Smooth muscle cell (in vitro differentiated cells): ENCODE data around the gene TSC22D1. TPM values are rescaled to one million over a fixed set of nuclear protein-coding genes. Genes with fewer than 3 reads are reported as not detected.
"Not testable (repeated sequence)": the region's sequence is repeated elsewhere in the genome, so short reads cannot be mapped to it uniquely, and the experiment has no call there.

Experiments
- DNase-seq: peaks from one replicate; lab custom pipeline; 2025; ENCODE audit not compliant: unreplicated experiment; lab: John Stamatoyannopoulos, UW
- H2AFZ ChIP-seq: fragments of 200-600 bp; sonication (generic); 2 replicates; pipeline ENCODE4 v1.6.0; 2016; ENCODE audit warnings: antibody characterized with exemption, low read depth, mild to moderate bottlenecking
- H3F3A ChIP-seq: fragments of 200-600 bp; sonication (generic); 2 replicates; pipeline ENCODE4 v1.6.0; 2017; ENCODE audit warnings: antibody characterized with exemption, low read depth
- H3K27ac ChIP-seq: fragments of 200-600 bp; sonication (generic); 2 replicates; pipeline ENCODE4 v1.5.1; 2016; ENCODE audit warnings: low read depth, mild to moderate bottlenecking
- H3K27me3 ChIP-seq: fragments of 200-600 bp; sonication (generic); 2 replicates; pipeline ENCODE4 v1.6.1; 2016; ENCODE audit warnings: low read depth, mild to moderate bottlenecking
- H3K36me3 ChIP-seq: fragments of 200-600 bp; sonication (generic); 2 replicates; pipeline ENCODE4 v1.5.1; 2016; ENCODE audit warnings: low read depth
- H3K4me1 ChIP-seq: fragments of 200-600 bp; sonication (generic); 2 replicates; pipeline ENCODE4 v1.5.1; 2016; ENCODE audit warnings: low read depth
- H3K4me2 ChIP-seq: fragments of 200-600 bp; sonication (generic); 2 replicates; pipeline ENCODE4 v1.6.0; 2016; ENCODE audit warnings: mild to moderate bottlenecking
- H3K4me3 ChIP-seq: fragments of 200-600 bp; sonication (generic); 2 replicates; pipeline ENCODE4 v1.5.1; 2016; ENCODE audit warnings: mild to moderate bottlenecking
- H3K79me2 ChIP-seq: fragments of 200-600 bp; sonication (generic); 2 replicates; pipeline ENCODE4 v1.6.0; 2016; ENCODE audit warnings: low read depth, mild to moderate bottlenecking
- H3K9ac ChIP-seq: fragments of 200-600 bp; sonication (generic); 2 replicates; pipeline ENCODE4 v1.6.0; 2016; ENCODE audit warnings: low read depth
- H3K9me3 ChIP-seq: fragments of 200-600 bp; sonication (generic); replicated peaks from 2 replicates; pipeline ENCODE4 v1.5.1; 2016; ENCODE audit warnings: low read depth
- H4K20me1 ChIP-seq: fragments of 200-600 bp; sonication (generic); 2 replicates; pipeline ENCODE4 v1.6.0; 2016; ENCODE audit warnings: low read depth
- CTCF ChIP-seq: fragments of 200-600 bp; sonication (generic); IDR thresholded peaks from 2 replicates; pipeline ENCODE4 v1.5.1; 2017; ENCODE audit warnings: borderline replicate concordance, mild to moderate bottlenecking, antibody characterized with exemption; ENCODE audit not compliant: insufficient read depth, poor library complexity, severe bottlenecking
- WGBS: methylation state at CpG from one replicate; pipeline ENCODE4 v1.1.7; 2016; ENCODE audit warnings: low lambda C conversion rate; 5-methylcytosine and 5-hydroxymethylcytosine counted together
- polyA plus RNA-seq: library from polyadenylated mRNA; unstranded; fragments of >200 nt; fragmentation: Nextera tagmentation; extraction: Ambion mirVana; gene quantifications from 2 replicates; pipeline ENCODE4 v1.2.1, GENCODE V29; 2016
- total RNA-seq: library from RNA; depleted of rRNA; stranded (reverse); fragments of >200 nt; gene quantifications from 2 replicates; pipeline ENCODE4 v1.2.3, GENCODE V29; 2014

The TSC22D1 gene
- total and polyA plus RNA-seq, 2 experiments from 2014 or later = 117 to 159 TPM

- no peak for DNase-seq
- no peak overlapping the region for H3K4me3 ChIP-seq
- H3K79me2 ChIP-seq = no peaks in the 10 kb centered on the region
- H3K4me2 ChIP-seq = no peak overlapping the region
- no peak overlapping the region for H3K27ac ChIP-seq
- H3K4me1 ChIP-seq = no peaks in the 10 kb centered on the region
- H3K9ac ChIP-seq = no peak overlapping the region
- 72% methylated on average over 2 of the region's 2 CpGs for WGBS
- no peak overlapping the region for H2AFZ ChIP-seq
- H3K36me3 ChIP-seq = no peaks in the 10 kb centered on the region
- H4K20me1 ChIP-seq = no peaks in the 10 kb centered on the region
- no peaks in the 10 kb centered on the region for H3K9me3 ChIP-seq
- H3F3A ChIP-seq = no peaks in the 10 kb centered on the region
- no peak for TF ChIP-seq CTCF
- no peaks in the 10 kb centered on the region for H3K27me3 ChIP-seq
Observed at GRCh38 chr13:44516771-44517170, 59.4 kb downstream of the TSC22D1 start.

DNA sequence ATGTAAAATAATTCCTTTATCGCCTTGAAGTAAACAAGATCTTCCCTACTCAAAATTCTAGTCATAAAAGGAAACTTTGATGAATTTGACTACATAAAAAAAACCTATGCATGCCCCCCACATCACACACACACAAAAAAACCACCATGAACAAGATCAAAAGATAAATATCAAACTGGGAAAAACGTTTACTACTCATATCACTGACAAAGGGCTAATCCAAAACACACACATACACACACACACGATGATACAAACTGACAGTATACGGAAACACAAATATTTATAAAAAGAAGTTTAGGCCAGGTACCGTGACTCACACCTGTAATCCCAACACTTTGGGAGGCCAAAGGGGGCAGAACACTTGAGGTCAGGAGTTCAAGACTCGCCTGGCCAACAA, 61.9 kb downstream of the TSC22D1 start:
- no peaks in the 10 kb centered on the region for H3K27me3 ChIP-seq
- no peaks in the 10 kb centered on the region for H4K20me1 ChIP-seq
- 90% methylated on average over 6 of the region's 6 CpGs for WGBS
- no peak for TF ChIP-seq CTCF
- H3K9me3 ChIP-seq = no peaks in the 10 kb centered on the region
- H2AFZ ChIP-seq = no peak overlapping the region
- DNase-seq = no peak
- no peak overlapping the region for H3K4me2 ChIP-seq
- no peak overlapping the region for H3K4me3 ChIP-seq
- no peak overlapping the region for H3K27ac ChIP-seq
- no peaks in the 10 kb centered on the region for H3K4me1 ChIP-seq
- H3K79me2 ChIP-seq = no peaks in the 10 kb centered on the region
- no peaks in the 10 kb centered on the region for H3K36me3 ChIP-seq
- H3F3A ChIP-seq = no peaks in the 10 kb centered on the region
- no peak overlapping the region for H3K9ac ChIP-seq

- not testable (repeated sequence) for H3K4me2 ChIP-seq, H2AFZ ChIP-seq, H3K27me3 ChIP-seq, H3K9me3 ChIP-seq, H3K4me3 ChIP-seq, H3K36me3 ChIP-seq, H3K4me1 ChIP-seq, H3K27ac ChIP-seq, DNase-seq, H3K9ac ChIP-seq, H4K20me1 ChIP-seq, H3K79me2 ChIP-seq, H3F3A ChIP-seq
- WGBS = over 99% methylated on average over 6 of the region's 6 CpGs
Observed at GRCh38 chr13:44509853-44510252, 66.3 kb downstream of the TSC22D1 start.

DNA sequence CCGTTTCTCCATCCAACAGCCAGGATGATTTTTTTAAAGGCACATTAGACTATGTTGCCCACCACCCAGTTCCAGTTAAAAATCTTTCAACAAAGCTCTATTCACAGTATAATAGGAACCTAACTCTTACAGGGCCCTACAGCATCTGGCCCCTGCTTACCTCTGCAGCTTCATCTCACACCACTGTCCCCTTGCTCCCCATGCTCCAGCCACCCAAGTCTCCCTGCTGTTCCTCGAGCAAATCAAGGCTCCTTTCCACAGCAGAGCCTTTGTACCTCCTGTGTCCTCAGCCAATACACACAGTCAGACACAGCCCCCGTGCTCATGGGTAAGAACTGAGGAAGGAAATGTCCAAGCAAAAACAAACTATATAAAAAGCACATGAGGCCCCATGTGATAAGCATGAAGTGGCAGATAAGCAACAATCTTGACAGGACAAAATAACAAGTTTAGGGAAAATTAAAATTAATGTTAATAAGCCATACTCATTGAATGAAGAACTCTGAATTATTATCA, 67.5 kb downstream of the TSC22D1 start:
- H3K9ac ChIP-seq = no peak overlapping the region
- no peaks in the 10 kb centered on the region for H3K36me3 ChIP-seq
- H3K79me2 ChIP-seq = no peaks in the 10 kb centered on the region
- no peak overlapping the region for H3K4me3 ChIP-seq
- H4K20me1 ChIP-seq = no peaks in the 10 kb centered on the region
- no peak for TF ChIP-seq CTCF
- no peak overlapping the region for H3K27ac ChIP-seq
- no peak overlapping the region for H3K4me2 ChIP-seq
- 83% methylated on average over 3 of the region's 3 CpGs for WGBS
- no peaks in the 10 kb centered on the region for H3F3A ChIP-seq
- no peak overlapping the region for H2AFZ ChIP-seq
- H3K4me1 ChIP-seq = no peaks in the 10 kb centered on the region
- no peak for DNase-seq
- no peaks in the 10 kb centered on the region for H3K9me3 ChIP-seq
- H3K27me3 ChIP-seq = no peaks in the 10 kb centered on the region
